Measurements from ENCODE around the gene CHST1.

The CHST1 gene

GRCh38 chr11:45643598-45644260 is 21.7 kb downstream of the CHST1 start:
- no peak for DNase-seq

GRCh38 chr11:45641961-45642360 is 23.5 kb downstream of the CHST1 start:
- no peak for DNase-seq

- no peak for DNase-seq
These were observed 27.4 kb downstream of the CHST1 start for GRCh38 chr11:45638051-45638450.

GRCh38 chr11:45635907-45636306 is 29.5 kb downstream of the CHST1 start:
- DNase-seq: no peak

- no peak for DNase-seq
These were observed 39.8 kb downstream of the CHST1 start for GRCh38 chr11:45625611-45626010.

GRCh38 chr11:45624095-45624494 is 41.3 kb downstream of the CHST1 start:
- DNase-seq: no peak

- no peak for DNase-seq
These were observed 42.6 kb downstream of the CHST1 start for GRCh38 chr11:45622861-45623260.

GRCh38 chr11:45622283-45622682 is 43.1 kb downstream of the CHST1 start:
- no peak for DNase-seq

- no peak for DNase-seq
These were observed 43.8 kb downstream of the CHST1 start for GRCh38 chr11:45621588-45621987.

- DNase-seq: no peak
These were observed 45.2 kb downstream of the CHST1 start for GRCh38 chr11:45620243-45620642.

GRCh38 chr11:45618897-45619296 is 46.5 kb downstream of the CHST1 start:
- no peak for DNase-seq

- DNase-seq: no peak
These were observed 47.4 kb downstream of the CHST1 start for GRCh38 chr11:45617871-45618601.

- DNase-seq: no peak
These were observed 48.4 kb downstream of the CHST1 start for GRCh38 chr11:45616802-45617549.

- no peak for DNase-seq
These were observed 50.1 kb downstream of the CHST1 start for GRCh38 chr11:45615182-45615792.

GRCh38 chr11:45614196-45614828 is 51.1 kb downstream of the CHST1 start:
- no peak for DNase-seq

GRCh38 chr11:45610627-45611026 is 54.8 kb downstream of the CHST1 start:
- no peak for DNase-seq

GRCh38 chr11:45609902-45610301 is 55.5 kb downstream of the CHST1 start:
- no peak for DNase-seq

GRCh38 chr11:45609337-45609736 is 56.1 kb downstream of the CHST1 start:
- DNase-seq: no peak

- DNase-seq: no peak
These were observed 57.4 kb downstream of the CHST1 start for GRCh38 chr11:45607995-45608394.

GRCh38 chr11:45606514-45607281 is 58.7 kb downstream of the CHST1 start:
- DNase-seq: no peak

GRCh38 chr11:45605051-45605450 is 60.4 kb downstream of the CHST1 start:
- no peak for DNase-seq

Measured in CD4-positive, alpha-beta T cell treated with Interferon alpha-2 for 1 hour (primary cell).